Upper lobe of right lung (tissue), 1 donor: Measurements from ENCODE around the gene HIP1. TPM values are rescaled to one million over a fixed set of nuclear protein-coding genes. Genes with fewer than 3 reads are reported as not detected.
A peak's percentile ranks its signal among the peaks of the same experiment; 100 is the strongest.

Experiments
- ATAC-seq: fragments of 200-7000 bp; cut with Tn5 transposase; one replicate; pipeline ENCODE4 v1.9.1; 2020; ENCODE audit warnings: mild to moderate bottlenecking, moderate library complexity
- DNase-seq: peaks from one replicate; pipeline ENCODE4 v3.0.0-alpha.2; 2020
- H3K27ac ChIP-seq: fragments of 200-600 bp; one replicate; pipeline ENCODE4 v1.8.0; 2022
- H3K27me3 ChIP-seq: fragments of 200-600 bp; one replicate; pipeline ENCODE4 v1.8.0; 2022; ENCODE audit warnings: mild to moderate bottlenecking
- H3K36me3 ChIP-seq: fragments of 200-600 bp; one replicate; pipeline ENCODE4 v1.8.0; 2022
- H3K4me1 ChIP-seq: fragments of 200-600 bp; one replicate; pipeline ENCODE4 v1.8.0; 2022
- H3K4me3 ChIP-seq: fragments of 200-600 bp; one replicate; pipeline ENCODE4 v1.8.0; 2022; ENCODE audit warnings: mild to moderate bottlenecking
- H3K9me3 ChIP-seq: fragments of 200-600 bp; one replicate; pipeline ENCODE4 v1.8.0; 2022
- intact Hi-C: fragments of 100-400 bp; cut with DNase I; formaldehyde crosslinking; loops from one replicate; pipeline ENCODE4 v1.11.0; 2022
- total RNA-seq: library from RNA; stranded (reverse); fragmentation: NEBNext Ultra II Directional; extraction: Animal tissue kit (Norgen Biotek cat#: 25700); gene quantifications from one replicate; pipeline ENCODE4 v1.2.1, GENCODE V29; 2021
- TF ChIP-seq, protein P1 (sequence below): fragments of 200-600 bp; IDR thresholded peaks from one replicate; pipeline ENCODE4 v1.8.0; 2022; ENCODE audit warnings: antibody characterized with exemption
- donor health status: DM: no; HTN: yes; CAD: no; lungs with severe emphysema.

HIP1 gene
- total RNA-seq, 1 donor from 2014 or later, result 86.2 TPM

GRCh38 chr7:75738975-75739795 is 444 bp upstream of the HIP1 start:
- Histone ChIP-seq H3K4me3 (peak overlapping the region; percentile 91), H3K4me1 (peaks cover 22% of the 10 kb centered on the region), H3K9me3 (no peaks in the 10 kb centered on the region), H3K27me3 (no peaks in the 10 kb centered on the region), H3K36me3 (no peaks in the 10 kb centered on the region), H3K27ac (peak overlapping the region; percentile 86)
- peak; percentile 100 for DNase-seq
- intact Hi-C loops, result no loop called here
- ATAC-seq, result peak; percentile 97
- TF ChIP-seq, protein P1, sequence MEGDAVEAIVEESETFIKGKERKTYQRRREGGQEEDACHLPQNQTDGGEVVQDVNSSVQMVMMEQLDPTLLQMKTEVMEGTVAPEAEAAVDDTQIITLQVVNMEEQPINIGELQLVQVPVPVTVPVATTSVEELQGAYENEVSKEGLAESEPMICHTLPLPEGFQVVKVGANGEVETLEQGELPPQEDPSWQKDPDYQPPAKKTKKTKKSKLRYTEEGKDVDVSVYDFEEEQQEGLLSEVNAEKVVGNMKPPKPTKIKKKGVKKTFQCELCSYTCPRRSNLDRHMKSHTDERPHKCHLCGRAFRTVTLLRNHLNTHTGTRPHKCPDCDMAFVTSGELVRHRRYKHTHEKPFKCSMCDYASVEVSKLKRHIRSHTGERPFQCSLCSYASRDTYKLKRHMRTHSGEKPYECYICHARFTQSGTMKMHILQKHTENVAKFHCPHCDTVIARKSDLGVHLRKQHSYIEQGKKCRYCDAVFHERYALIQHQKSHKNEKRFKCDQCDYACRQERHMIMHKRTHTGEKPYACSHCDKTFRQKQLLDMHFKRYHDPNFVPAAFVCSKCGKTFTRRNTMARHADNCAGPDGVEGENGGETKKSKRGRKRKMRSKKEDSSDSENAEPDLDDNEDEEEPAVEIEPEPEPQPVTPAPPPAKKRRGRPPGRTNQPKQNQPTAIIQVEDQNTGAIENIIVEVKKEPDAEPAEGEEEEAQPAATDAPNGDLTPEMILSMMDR, result no peak

GRCh38 chr7:75737856-75738603 is 711 bp downstream of the HIP1 start:
- no peaks in the 10 kb centered on the region for H3K27me3 ChIP-seq
- H3K36me3 ChIP-seq, result no peaks in the 10 kb centered on the region
- peaks cover 26% of the 10 kb centered on the region for H3K4me1 ChIP-seq
- H3K4me3 ChIP-seq, result peak overlapping the region; percentile 91
- H3K27ac ChIP-seq, result peak overlapping the region; percentile 82
- ATAC-seq (no peak), DNase-seq (no peak)
- intact Hi-C loops, result no loop called here
- TF ChIP-seq, protein P1, result no peak
- H3K9me3 ChIP-seq, result no peaks in the 10 kb centered on the region

- no peak for ATAC-seq
- Histone ChIP-seq H3K4me1 (peaks cover 29% of the 10 kb centered on the region), H3K27me3 (no peaks in the 10 kb centered on the region), H3K9me3 (no peaks in the 10 kb centered on the region), H3K36me3 (no peaks in the 10 kb centered on the region), H3K4me3 (no peak overlapping the region), H3K27ac (no peak overlapping the region)
- intact Hi-C loops, result no loop called here
- no peak for DNase-seq
- TF ChIP-seq, protein P1, result no peak
Measured at GRCh38 chr7:75735581-75736350, 3.0 kb downstream of the HIP1 start.

DNA sequence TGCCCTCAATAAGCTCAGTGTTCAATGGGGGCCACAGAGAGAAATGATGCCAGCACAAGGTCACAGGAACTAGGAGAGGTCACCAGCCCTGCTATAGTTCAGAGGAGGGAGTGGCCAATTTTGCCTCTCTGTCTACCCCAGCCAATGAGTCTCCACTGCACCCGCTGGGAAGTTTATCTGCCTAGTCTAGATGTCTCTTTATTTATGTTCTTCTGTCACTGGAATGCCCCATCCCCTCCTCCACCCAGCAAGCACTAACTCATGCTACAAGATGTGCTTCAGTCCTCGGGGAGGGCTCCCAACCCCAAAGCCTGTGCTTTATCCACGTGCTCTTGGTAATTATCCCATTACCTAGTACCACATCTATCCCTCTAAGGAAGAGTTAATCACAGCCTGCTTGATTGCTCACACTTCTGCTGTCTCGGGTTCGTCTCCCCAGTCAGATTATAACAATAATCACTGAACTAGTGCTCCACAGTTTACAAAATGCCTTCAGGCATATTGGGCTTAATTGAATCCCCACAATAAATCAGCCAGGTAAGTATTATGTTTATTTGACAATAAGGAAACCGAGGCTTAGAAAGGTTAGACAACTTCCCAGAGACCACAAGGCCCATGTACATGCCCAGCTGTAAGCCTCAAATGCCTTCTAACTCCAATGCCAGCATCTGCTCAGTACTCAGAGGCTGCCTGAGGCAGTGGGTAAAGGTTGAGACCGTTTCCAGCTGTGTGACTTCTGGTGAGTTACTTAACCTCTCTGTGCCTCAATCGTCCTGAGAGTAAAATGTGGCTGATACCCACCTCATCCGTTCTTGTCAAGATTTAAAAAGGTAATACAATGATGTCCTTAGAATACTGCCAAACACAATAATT is 3.9 kb downstream of the HIP1 start:
- TF ChIP-seq, protein P1, result no peak
- Histone ChIP-seq H3K4me1 (peaks cover 25% of the 10 kb centered on the region), H3K27ac (no peak overlapping the region), H3K4me3 (no peak overlapping the region), H3K36me3 (no peaks in the 10 kb centered on the region), H3K27me3 (no peaks in the 10 kb centered on the region), H3K9me3 (no peaks in the 10 kb centered on the region)
- intact Hi-C loops, result no loop called here
- ATAC-seq, result no peak
- no peak for DNase-seq
